HG03103 (cell line): ENCODE results near the gene FAM240B.

Experiments
- ATAC-seq: cut with Tn5 transposase; IDR thresholded peaks from one replicate; pipeline ENCODE4 v1.9.1; 2021; ENCODE audit warnings: low read depth; ENCODE audit not compliant: unreplicated experiment

Gene FAM240B

DNA sequence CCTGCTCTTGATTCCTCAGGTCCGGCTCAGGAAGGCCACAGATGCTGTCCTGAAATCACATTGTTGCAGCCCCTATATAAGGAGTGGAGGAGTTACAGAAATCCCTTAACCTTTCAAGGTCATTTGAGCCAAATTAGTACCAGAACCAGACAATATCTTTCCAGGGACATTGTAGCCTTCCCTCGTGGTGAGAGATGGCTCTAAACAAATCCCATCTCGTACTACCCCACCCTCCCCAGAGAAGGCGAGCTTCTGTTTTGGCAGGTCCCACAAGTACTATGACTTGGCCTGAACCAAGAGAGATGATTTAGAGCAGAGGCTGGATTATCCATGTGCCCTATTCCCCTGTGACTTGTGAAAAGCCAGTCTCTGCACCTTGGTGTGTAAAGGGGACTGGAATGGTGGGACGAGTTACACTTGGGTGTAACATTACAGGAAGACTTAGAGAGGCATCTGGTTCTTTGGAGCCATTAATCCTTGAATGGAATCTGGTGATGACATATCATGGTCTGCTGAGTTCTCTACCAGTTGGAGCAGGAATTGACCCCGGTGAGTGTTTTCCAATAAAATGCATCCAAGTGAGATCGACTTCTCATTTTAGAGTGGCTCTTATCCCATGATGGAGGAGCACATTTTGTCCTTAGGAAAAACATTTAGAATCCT, at the start of gene FAM240B:
Gene FAM240B (minus strand): TSS at position 51 of the 663 bp plus-strand sequence. CDS start 16,134 bp downstream, outside the sequence.
- ATAC-seq, result no peak

- no peak for ATAC-seq
Measured at GRCh38 chr9:38768351-38768761, 48.4 kb upstream of the FAM240B start.

DNA sequence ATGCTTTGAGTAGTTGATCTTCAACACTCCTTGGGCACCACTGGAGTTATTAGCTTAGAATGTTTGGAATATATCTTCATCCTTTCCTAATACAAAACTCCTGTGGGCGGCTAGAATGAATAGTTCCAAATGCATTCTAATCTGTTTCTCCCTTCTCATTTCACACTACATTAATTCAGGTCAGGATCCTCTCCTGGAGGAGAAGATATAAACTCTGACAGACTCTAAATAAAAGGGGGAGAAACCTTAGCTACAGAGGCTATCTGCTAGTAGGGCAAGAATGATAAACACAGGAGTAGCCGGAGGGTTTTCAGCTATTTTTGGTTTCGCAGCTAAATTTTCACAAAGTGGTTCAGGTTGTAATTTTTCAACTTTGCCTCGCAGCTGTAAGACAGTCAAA, 45.2 kb upstream of the FAM240B start:
- no peak for ATAC-seq

GRCh38 chr9:38761999-38762398, 42.1 kb upstream of the FAM240B start:
- no peak for ATAC-seq

DNA sequence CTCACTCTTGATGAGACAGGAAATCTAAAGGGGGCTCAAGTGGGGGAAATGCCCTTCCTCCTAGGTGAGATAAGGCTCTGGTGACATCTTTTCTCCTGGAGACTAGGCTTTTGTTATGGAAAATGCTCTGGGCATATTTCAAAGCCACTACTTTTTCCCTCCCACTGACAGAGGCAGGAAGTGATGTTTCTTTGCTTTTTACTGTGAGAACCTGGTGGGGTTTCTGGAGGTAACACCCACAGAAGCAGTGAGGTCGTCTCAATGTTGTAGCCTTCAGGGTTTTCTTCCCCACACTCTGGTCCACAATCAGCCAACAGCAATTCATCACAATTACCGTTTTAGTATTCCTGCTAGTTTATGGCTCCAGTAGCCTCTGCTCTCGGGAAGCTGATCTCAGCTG, 41.4 kb upstream of the FAM240B start:
- no peak for ATAC-seq

DNA sequence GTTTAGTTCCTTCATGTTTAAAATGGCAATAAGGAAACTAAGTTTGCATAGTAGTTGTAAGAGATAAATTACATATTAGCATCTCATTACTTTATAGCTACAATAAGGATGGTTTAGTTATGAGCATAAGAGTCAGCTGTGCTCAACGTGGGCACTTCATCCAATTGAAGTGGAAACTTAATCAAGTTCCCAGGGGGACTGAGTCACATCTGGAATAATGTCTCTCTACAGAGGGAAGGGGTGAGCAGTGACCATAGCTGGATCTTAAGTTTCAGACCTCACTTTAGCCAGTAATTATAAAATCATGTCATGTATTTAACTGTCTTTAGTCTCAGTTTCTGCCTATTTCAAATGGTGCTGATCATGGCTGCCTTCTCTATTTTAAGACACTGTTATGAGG, 36.8 kb upstream of the FAM240B start:
- no peak for ATAC-seq

DNA sequence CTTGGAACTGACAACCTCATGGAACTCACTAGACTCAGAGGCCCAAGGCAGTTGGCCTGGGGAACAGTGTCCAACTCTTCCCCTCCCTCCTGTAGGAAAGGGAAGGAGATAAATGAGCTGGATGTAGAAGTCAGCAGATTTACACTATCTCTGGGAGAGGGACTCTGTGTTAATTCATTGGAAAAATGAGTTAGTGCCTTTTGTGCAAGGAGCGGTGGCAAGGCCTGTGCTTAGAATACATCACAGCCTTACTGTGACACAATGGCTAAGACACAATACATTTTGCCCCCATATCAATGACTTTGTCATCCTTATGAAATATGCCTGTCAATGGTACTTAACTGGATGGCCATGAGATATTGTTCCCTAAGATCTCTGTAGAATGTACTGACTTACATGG, 28.0 kb upstream of the FAM240B start:
- ATAC-seq, result no peak

- ATAC-seq, result no peak
Measured at GRCh38 chr9:38747067-38747466, 27.1 kb upstream of the FAM240B start.

GRCh38 chr9:38746303-38746702, 26.4 kb upstream of the FAM240B start:
- no peak for ATAC-seq

DNA sequence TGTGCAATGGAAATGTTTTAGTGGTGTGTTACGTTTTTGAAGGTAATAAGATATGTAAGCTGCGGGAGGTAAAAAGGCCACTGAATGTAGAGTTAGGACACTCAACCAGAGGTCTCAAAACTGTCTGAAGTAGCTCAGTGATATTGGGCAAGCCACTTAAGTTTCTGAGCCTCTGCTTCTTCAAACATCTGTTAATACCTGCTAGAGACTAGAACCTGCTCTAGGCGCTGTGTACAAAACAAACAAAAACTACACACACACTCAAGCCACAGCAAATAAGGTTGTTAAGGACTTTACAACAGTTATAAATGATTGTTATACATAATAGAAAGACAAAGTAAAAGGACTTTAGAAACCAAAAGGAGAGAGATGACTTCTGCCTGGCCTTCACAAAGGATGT, 24.6 kb upstream of the FAM240B start:
- no peak for ATAC-seq

DNA sequence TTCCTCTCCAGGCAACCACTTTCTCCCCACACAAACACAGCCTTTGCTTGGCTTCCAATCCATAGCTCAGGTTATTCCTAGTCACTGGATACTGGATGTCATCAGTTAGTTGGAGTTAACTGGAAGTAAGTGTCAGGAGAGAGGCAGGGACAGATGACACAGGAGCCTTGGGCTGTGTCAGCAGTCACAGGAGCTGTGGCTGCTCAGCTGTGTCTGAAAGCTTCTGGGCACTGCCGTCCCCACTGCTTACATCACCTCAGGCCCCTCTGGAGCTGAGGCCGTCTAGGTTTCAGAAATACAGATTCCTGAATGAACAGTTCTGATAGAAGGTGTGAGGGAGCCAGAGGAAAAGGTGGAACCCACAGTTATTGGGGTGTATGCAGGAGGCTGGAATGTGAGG, 17.3 kb upstream of the FAM240B start:
- ATAC-seq, result no peak

DNA sequence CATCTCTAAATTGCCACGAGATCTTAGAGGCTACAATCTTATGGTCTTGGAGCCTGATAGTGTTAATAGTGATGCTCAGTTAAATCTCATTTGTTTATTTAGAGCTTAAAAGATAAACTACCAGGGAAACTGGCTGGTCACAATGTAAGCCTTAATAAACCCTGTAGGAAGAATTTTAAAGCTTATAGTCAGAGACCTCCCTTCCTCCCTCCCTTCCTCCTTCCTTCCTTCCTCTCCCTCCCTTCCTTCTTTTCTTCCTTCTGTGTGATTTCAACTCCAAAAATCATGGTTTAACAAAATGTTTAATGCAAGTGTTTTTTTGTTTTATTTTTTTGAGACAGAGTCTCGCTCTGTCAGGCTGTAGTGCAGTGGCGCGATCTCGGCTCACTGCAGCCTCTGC, 14.9 kb upstream of the FAM240B start:
- no peak for ATAC-seq

GRCh38 chr9:38733503-38733902, 13.6 kb upstream of the FAM240B start:
- ATAC-seq, result no peak

DNA sequence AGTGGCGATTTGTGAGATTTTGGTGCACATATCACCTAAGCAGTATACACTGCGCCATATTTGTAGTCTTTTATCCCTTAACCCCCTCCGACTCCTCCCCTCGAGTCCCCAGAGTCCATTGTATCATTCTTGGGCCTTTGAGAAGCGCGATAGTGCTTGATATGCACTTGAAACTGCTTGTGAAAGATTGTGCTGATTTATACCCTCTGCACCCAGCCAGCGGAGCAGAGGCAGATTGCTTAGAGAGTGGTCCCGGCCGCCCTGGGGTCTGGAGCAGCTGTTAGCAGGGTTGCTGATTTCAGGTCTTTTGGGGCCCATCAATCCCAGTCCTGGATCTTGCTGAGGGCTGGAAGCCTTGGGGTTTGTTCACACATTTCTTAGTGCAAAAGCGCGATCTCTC, 13.0 kb upstream of the FAM240B start:
- ATAC-seq, result no peak

GRCh38 chr9:38727497-38728001, 7.6 kb upstream of the FAM240B start:
- ATAC-seq, result no peak

- no peak for ATAC-seq
Measured at GRCh38 chr9:38724754-38725153, 4.8 kb upstream of the FAM240B start.

DNA sequence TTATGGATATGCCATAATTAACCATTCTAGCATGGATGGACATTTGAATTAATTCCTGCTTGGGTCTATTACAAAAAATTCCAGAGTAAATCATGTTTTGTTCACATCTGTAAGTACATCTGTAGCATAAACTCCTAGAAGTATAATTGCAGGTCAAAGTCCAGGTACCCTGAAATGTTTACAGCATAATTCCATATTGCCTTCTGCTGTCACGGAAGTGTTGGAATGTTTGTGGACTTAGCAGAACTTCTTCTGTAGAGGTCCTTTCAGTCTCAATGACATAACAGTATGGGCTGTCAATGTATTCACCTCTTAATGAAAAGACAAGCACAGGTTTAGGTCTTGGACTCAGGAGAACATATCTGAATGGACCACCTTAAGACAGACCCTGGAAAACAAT, 1.8 kb downstream of the FAM240B start:
- no peak for ATAC-seq

DNA sequence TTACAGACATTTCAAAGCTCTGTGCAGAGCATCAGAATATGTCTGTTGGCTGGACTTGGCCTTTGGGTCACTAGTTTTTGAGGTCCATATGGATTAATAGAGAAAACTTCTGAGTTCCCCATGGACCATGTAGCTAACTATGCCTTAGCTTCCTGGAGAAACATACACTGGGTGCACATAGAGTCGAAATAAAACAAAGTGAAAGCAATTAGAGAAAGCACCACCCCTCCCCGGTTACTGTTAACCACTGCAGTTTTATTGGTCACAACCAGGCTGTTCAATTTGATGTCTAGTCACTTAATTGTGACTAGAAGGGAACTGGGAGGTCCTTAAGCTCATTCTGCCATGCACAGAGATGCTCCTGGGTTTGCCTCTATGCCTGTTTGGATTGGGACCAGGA, 4.2 kb downstream of the FAM240B start:
- ATAC-seq, result no peak

GRCh38 chr9:38713426-38713825, 6.5 kb downstream of the FAM240B start:
- no peak for ATAC-seq

DNA sequence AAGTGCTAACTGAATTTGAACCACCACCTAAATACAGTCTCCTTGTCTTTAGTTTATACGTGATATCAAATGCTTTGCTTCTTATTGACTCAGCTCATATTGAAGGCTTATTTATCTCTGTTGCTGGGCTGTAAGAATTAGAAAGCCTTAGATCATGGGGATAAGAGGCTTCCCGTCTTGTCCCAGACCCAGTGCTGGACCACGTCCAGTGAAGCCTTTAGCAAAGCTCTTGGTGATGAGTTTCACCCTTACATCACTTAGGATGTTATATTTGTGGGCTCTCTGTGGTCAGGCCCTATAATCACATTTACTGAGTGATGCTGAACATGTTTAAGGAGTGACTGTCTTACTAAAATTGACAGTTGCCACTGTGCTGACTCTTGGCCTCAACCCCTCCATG, 11.2 kb downstream of the FAM240B start:
- no peak for ATAC-seq

- ATAC-seq, result peak; percentile 72
Measured at GRCh38 chr9:38707885-38708637, 11.9 kb downstream of the FAM240B start.

- no peak for ATAC-seq
Measured at GRCh38 chr9:38706493-38706892, 13.4 kb downstream of the FAM240B start.
